Left hindlimb (tissue), 1 donor: ENCODE results near the gene CAMK1D.

ENCODE experiments used
- DNase-seq: peaks from one replicate; pipeline ENCODE4 v3.0.0-alpha.2; 2018

Gene CAMK1D

GRCh38 chr10:12377658-12378290, 28.4 kb downstream of the CAMK1D start:
- DNase-seq = no peak

DNA sequence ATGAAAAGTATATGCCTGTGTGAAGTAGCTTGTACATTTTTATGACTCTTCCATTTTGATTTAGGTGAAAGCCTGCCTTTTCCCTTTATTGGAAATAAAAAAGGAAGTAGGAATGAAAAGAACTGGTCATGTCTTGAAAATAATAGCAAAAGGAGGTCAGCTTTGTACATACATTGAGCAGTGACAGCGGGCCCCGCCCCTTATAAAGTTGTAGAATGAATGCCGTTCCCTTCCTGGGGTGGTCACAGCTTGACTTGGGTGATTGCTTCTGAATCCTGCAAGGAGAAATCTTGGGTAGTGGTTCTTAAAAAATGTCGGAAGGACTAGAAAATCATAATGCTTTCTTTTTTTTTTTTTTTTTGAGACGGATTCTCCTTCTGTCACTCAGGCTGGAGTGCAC, 31.7 kb downstream of the CAMK1D start:
- DNase-seq = no peak

DNA sequence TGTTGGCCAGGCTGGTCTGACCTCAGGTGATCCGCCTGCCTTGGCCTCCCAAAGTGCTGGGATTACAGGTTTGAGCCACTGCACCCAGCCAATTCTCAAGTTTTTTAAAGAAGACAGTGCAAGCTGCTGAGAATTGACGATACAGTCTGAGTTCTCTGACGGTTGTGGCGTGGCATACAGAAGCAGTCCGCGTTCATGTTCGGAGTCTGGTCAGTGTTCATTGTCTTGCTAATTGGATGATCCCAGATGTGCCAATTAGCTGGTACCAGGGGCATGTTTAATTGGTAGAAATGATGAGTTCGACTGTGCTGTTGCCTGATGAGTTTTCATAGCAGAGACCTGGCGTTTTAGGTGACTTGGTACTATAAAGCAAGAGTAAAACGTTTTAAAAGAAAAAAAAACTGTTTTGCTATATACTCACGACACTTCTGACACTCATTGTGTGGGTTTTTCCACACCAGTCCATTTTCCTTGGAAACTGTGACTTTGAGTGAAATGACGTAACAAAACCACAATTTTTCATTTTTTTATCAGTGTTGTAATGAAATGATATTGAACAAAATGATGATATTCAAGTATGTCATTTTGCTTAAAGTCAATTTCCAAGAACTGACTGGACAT, 32.3 kb downstream of the CAMK1D start:
- no peak for DNase-seq

GRCh38 chr10:12382157-12382548, 32.8 kb downstream of the CAMK1D start:
- DNase-seq = no peak

GRCh38 chr10:12382956-12383531, 33.7 kb downstream of the CAMK1D start:
- no peak for DNase-seq

- no peak for DNase-seq
Measured at GRCh38 chr10:12384906-12385305, 35.6 kb downstream of the CAMK1D start.

DNA sequence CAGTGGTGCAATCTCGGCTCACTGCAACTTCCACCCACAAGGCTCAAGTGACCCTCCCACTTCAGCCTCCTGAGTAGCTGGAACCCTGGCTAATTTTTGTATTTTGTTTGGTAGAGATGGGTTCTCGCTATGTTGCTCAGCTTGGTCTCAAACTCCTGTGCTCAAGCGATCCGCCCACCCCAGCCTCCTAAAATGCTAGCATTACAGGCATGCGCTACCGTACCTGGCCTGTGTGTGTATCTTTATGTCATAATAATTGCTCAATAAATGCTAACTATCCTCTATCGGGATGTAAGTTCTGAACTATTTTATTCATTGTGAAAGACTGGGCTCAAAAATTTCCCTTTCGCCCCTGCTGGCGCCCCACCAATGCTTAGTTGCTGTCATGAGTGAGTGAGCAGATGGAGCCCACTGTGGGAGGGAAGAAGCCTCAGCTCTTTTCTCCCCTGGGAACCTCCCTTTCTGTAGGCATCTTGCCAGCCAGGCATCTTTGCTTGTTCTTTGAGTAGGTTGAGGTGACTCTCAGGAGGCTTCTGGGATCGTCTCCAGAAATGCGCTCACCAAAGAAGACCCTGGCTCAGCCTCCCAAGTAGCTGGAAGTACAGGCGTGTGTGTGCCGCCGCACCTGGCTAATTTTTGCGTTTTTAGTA, 38.3 kb downstream of the CAMK1D start:
- DNase-seq = no peak

- DNase-seq = no peak
Measured at GRCh38 chr10:12388671-12389070, 39.3 kb downstream of the CAMK1D start.

DNA sequence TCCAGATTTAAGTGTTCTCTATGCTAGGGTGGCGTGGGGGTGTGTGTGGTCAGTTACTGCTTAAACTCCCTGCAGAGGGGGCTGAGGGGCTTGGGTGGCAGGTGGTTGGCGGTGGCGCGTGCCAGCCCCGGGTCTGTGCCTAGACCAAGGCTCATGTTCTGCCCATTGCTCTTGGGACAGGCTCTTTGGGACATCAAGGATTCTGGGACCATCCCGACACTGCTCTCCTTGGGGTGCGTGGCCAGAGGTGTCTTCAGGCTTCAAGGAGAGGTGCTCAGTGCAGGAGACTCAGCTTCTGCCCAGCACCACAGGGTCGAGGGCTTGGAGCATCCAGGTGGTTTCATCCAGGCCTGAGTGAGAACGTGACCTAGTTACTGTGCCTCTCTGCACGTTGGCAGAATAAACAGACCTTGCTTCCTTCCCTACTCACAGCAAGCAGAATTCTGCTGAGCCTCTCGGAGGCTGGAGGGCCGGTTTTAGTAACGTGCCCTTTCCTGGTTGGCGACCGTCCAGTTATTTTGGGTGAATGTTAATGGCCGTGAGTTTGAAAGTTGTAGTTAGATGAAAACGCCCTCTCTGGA, 39.9 kb downstream of the CAMK1D start:
- DNase-seq = no peak

DNA sequence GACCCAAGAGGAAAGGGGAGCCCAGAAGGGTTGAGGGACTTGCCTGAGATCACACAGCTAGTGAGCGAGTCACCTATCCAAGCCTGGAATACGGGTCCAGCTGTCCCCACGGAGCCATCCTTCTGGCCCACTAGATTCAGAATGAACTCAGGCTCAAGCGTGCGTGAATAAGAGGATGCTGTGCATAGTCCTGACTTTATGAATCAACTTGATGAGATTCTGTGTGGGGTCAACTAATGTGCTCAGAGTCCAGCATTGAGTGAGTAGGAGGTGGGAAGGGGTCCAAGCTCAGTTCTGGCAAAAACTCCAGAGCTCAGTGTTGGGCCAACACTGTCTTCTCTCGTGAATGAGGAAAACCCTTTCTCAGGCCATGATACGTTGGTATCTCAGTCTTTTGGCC, 41.4 kb downstream of the CAMK1D start:
- no peak for DNase-seq

DNA sequence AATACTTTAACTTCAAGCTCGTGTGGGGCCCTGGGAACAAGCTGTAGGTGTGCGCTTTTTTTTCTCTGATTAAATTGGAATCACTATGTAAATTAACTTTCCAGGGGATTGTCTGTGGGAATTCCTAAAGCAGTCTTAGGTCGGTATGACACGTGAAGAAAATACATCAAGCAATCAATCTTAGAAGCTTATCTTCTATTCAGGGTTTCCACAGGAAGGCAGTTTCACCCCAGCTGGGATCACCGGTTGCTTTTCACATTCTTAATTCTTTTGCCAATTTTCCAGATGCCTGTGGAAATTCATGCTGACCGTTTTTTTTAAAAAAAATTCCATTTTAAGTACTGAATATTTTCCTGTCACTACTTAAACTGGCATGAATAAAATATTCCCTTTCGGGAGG, 41.9 kb downstream of the CAMK1D start:
- DNase-seq = no peak

DNA sequence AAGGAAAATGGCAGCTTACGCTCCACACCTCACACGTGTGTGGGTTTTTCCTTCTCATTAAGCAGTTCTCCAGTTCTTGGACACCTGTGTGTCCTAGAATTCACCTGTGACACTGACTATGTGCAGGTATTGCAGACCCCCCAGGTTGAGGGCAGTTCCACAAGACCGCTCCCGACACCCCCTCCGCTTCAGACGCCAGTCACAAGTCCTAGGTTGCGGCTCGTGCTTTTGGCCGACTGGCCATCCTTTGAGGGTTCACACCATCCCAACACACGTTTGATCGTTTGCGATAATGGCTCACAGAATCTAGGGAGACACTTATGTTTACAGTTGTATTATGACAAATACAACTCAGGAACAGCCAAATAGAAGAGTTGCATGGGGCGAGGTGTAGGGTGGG, 44.5 kb downstream of the CAMK1D start:
- no peak for DNase-seq

DNA sequence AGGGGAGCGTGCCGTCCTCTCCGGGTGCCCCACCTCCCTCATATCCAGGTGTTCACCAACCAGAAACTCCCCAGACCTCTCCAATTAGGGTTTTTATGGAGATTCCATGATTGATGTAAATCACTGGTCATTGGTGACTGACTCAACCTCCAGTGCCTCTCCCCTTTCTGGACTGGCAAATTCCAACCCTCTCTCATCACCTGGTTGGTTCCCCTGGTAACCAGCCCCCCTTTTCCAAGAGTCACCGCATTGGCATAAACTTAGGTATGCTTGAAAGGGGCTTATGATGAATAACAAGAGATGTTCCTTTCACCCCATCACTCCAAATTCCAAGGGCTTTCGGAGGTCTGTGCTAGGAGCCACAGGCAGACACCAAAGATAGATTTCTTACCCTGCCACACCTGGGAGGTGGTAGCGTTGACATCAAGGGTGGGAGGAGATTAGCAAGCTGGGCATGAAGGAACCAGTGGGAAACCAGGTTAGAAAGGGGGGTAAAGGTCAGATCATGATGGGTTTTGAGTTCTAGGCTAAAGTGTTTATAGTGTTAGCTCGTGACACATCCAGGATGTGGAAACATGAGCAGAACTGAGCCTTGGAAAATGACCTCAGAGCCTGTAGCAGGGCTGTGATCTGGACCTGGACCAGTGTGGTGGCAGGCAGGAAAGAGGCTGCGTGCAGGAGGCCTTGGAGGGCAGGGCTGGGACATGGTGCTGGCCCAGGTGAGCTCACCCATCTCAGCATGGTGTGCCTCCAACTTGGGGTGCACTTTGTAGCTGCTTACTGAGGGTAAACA, 45.1 kb downstream of the CAMK1D start:
- DNase-seq = no peak

GRCh38 chr10:12396093-12396492, 46.7 kb downstream of the CAMK1D start:
- no peak for DNase-seq

DNA sequence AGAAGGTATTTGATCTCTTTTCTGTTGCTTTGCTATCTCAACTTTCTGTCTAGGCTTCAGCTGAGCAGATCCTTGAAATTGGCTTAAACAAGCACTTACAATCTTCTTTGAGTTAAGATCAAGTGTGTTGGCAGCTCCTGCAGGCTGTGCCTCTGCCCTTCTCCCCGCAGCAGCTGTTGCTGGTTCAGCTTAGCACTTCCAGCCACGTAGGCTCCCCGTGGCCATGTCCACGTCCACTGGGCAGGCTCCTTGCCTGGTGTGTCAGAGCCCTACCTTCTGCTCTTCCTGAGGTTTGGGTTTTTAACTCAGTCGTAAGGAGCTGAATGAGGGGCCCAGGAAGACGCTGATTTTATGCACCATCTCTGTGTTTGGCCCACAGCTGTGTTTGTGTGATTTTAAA, 47.2 kb downstream of the CAMK1D start:
- no peak for DNase-seq

GRCh38 chr10:12397147-12397896, 48.0 kb downstream of the CAMK1D start:
- DNase-seq = no peak

- DNase-seq = no peak
Measured at GRCh38 chr10:12397941-12398340, 48.6 kb downstream of the CAMK1D start.

GRCh38 chr10:12400266-12400931, 51.1 kb downstream of the CAMK1D start:
- DNase-seq = no peak

- DNase-seq = no peak
Measured at GRCh38 chr10:12401466-12401865, 52.1 kb downstream of the CAMK1D start.

GRCh38 chr10:12403119-12403518, 53.8 kb downstream of the CAMK1D start:
- no peak for DNase-seq
